ENCODE results near the gene MEGF6.

The MEGF6 gene

DNA sequence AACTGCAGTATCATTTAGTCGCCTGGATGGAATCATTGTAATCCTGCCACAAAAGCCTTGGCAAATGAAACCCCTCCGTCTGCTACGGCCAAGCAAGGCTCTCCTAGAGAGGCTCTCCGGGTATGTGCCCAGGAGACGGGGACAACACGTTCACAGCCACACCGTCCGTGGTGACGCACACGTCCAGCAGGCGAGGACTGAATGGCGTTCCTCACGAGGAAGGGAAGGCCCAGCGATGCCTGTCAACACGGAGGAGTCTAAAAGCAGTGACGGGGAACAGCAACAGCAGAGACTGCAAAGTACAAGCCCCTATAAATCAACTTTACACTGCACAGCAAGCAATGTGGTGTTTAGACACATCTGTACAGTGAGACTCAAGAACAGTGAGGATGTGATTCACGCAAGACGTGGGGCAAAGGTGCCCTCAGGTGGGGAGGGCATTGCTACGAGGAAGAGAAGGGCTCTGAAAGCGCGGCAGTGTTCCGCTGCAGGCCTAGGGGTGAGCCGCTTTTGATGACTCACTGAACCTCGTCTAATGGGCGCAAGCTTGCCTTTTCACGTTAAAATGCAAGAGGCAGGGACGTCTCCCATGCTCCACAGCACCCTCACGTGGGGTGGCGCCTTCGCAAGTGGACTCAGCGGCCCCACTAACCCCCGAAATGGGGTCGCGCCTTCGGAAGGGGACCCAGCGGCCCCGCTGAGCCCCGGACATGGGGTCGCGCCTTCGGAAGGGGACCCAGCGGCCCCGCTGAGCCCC, 31.8 kb upstream of the MEGF6 start:
- DNase-seq = no peak

DNA sequence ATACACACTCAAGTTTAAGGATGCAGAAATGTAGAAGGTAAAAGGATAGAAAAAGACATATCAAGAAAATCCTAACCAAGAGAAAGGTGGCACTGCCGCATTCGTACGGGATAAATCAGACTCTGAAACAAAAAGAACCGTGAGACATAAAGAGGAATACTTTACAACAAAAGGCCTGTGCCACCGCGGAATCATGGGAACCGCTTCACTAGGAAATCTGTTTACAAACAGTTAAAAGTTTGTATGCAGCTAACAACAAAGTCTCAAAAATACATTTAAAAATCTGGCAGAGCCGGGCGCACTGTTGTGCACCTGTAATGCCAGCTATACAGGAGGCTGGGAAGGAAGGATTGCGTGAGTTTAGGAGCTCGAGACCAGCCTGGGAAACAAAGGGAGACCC, 30.5 kb upstream of the MEGF6 start:
- DNase-seq = no peak

- DNase-seq = no peak
Measured at GRCh38 chr1:3641046-3641760, 29.9 kb upstream of the MEGF6 start.

GRCh38 chr1:3640121-3640837, 29.0 kb upstream of the MEGF6 start:
- DNase-seq = no peak

- DNase-seq = no peak
Measured at GRCh38 chr1:3639397-3639911, 28.1 kb upstream of the MEGF6 start.

- no peak for DNase-seq
Measured at GRCh38 chr1:3638676-3639075, 27.4 kb upstream of the MEGF6 start.

- no peak for DNase-seq
Measured at GRCh38 chr1:3638027-3638426, 26.7 kb upstream of the MEGF6 start.

GRCh38 chr1:3636531-3636930, 25.2 kb upstream of the MEGF6 start:
- DNase-seq = no peak

GRCh38 chr1:3636080-3636479, 24.8 kb upstream of the MEGF6 start:
- DNase-seq = no peak

- DNase-seq = no peak
Measured at GRCh38 chr1:3634059-3634800, 22.9 kb upstream of the MEGF6 start.

DNA sequence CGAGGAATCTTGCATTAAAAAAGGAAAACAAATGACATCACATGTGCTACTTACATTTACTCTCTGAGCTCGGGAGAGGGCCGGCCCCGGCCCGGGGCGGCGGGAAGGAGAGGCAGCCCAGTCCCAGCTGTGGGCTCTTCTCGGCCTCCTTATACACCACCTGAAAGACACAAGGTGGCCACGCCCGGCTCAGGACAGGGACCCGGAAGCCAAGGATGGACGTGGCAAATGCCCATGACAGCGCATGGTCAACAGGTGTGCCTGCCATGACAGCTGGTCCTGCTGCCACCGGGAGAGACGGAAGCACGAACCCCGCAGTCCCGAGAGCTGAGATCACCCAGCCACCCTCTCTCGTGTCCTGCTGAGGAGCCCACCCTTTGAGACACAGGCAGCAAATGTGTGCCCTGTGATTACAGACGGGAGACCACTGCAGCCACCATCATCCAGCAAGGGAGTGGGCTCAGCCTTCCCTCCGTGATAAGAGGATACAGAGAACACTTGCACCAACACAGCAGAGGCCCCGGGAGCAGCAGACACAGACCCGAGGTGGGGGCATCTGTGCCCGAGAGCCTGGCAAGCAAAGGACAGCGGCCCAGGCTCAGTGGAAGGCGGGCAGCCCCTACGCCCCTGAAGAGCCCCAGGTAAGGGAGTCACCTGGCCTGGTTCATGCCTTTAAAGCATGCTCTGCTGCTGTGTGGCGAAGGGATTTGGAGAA, 22.2 kb upstream of the MEGF6 start:
- DNase-seq = no peak

- DNase-seq = no peak
Measured at GRCh38 chr1:3632716-3633343, 21.5 kb upstream of the MEGF6 start.

GRCh38 chr1:3632298-3632697, 21.0 kb upstream of the MEGF6 start:
- no peak for DNase-seq

DNA sequence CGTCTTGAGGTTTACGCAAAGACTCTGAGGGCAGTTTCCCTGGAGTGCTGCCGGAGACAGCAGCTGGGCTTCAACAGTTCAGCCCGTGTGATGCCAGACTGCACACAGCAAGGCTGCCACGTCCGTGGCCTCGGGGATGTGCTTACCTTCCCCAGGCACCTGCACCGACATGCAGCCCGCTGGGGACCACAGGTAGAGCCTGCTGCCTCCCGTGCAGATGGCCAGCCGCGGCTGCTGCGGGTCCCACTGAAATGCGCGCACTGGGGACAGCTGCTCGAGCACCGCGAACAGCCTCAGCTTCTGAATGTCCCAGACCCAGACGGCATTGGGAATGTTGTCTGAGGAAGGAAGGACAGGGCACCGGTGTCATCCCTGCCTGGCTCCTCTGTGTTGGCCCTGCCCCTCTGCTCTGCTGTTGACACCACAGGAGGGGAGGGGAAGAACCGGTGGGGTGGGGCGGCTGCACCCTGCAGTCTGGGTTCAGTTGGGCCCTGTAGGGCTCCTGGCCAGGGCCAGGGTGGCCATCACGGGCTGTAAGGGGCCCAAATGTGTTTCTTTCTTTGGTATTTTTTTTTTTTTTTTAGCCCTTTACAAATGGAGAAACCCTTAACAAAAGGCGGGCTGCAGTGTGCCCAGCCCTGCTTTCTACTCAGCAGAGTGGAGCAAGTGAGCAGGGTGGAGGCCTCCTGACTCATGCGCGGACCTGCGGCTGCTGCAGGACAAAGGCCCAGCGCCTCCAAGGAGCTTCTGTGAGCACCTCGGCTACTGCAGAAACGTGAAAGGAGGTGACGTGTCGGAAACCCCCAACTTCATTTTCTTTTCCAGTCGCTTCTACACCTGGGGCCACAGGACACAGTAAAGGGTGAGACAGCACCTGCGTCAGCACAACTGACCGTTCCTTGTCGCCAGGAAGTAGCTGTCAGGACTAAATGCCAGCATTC, 20.3 kb upstream of the MEGF6 start:
- DNase-seq = no peak

- no peak for DNase-seq
Measured at GRCh38 chr1:3630914-3631313, 19.6 kb upstream of the MEGF6 start.

DNA sequence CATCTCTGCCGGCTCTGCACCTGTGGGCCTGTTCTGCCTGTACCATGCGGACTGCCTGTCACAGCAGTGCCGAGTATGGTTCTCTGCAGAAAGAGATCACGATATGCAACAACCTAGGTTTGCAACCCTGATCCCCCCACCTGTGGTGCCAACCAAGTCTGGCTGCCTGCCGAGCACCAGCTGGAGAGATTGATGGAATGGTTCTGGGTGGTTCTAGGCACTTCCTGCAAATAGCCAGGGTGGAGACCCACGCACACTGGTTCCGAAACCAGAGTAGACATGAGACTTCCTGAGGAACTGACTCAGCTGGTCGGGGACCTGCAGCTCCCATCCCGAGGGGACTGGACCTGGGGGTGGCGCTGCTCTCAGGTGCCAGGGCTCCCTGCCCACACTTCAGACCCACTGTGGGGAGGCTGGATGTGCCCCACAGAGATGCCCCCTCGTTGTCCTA, 18.9 kb upstream of the MEGF6 start:
- no peak for DNase-seq

DNA sequence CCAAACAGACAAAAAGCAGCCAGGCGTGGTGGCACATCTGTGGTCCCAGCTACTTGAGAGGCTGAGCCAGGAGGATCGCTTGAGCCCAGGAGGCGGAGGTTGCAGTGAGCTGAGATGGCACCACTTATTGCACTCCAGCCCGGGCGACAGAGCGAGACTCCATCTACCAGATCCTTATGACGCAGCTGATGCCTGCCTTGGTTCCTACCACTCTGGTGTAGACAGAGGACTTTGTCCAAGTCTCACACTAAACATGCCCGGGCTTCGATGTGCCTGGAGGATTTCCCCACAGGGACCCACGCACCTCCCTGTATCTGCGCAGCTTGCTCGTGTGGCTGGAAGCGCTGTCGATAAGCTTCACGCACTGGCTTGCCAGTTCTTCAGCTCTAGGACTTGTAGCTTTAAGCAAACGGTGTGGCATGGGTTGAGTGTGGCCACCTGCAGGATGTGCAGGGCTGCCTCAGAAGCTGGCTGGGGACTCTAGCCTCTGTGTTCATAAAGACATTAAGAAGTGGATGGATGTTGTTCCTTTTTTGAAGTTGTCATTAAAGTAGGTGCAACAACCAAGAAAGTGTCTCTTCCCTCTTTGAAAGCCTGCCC, 18.4 kb upstream of the MEGF6 start:
- no peak for DNase-seq

- DNase-seq = no peak
Measured at GRCh38 chr1:3628445-3628844, 17.1 kb upstream of the MEGF6 start.

DNA sequence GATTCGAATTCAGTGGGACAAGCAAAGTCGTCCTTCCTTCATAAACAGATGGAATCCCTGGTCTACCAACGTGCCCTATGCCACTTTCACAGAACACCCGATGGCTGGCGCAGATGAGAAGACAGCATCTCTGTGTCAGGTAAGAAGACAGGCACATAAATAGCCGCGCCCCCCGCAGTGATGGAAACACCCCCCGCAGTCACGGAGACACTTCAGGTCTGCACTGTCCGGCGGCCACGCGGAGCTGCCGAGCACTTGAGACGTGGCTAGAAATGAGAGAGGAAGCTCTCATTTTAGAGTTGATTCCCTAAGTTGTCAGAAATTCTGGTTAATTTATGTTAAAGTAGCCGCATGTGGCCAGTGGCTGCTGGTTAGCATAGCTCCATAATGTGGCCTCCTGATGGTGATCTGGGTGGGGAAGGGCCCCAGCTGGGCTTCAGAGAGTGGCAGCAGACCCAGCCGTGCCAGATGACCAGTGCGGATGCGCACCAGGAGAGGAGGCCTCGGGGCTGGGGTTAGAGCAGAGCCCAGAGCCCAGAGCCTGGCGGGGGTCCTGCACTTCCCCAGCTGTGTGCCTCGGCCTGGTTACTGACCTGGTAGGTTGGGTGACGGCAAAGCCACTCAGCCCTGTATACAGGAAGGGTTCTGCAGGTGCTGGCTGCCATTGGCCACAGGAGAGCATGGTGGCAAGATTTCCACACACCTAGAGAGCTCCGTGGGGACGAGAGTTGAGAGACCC, 16.4 kb upstream of the MEGF6 start:
- DNase-seq = no peak

Measured in NCI-H2029 (cell line).